ENCODE results near the gene C19orf38. TPM values are rescaled to one million over a fixed set of nuclear protein-coding genes. Genes with fewer than 3 reads are reported as not detected.

The C19orf38 gene
- total and polyA plus RNA-seq, 9 of the 15 experiments (the other 6 are each of a cell fraction or from before 2014, with no cell fraction given) = 0.14 to 0.18 TPM; not detected in 7

- TF ChIP-seq RAD21 (CRISPR knock-in tag; conservative IDR thresholded peaks at IDR 0.05 in 1 of 2, IDR thresholded peaks at IDR 0.05 in 1 of 2) (peak in 1 of 2 experiments; percentile 23; a peak in 2 of 4 replicates), FOXJ3 (CRISPR knock-in tag; IDR thresholded peaks at IDR 0.05) (no peak), NCOA1 (IDR thresholded peaks at IDR 0.05; ENCODE audit: low read depth) (no peak), ZNF347 (CRISPR knock-in tag; IDR thresholded peaks at IDR 0.05; ENCODE audit: low read depth) (peak; percentile 47; the same call in 1 of the 2 replicates), NRF1 (conservative IDR thresholded peaks at IDR 0.05 in 1 of 2, IDR thresholded peaks at IDR 0.05 in 1 of 2) (peak; percentile 61 to 72), ZNF76 (CRISPR knock-in tag; IDR thresholded peaks at IDR 0.05; ENCODE audit: borderline replicate concordance) (no peak), ZNF121 (CRISPR knock-in tag; conservative IDR thresholded peaks at IDR 0.05) (no peak), ZNF407 (IDR thresholded peaks at IDR 0.05; ENCODE audit: low read depth) (no peak), TRIM25 (IDR thresholded peaks at IDR 0.05; ENCODE audit: borderline replicate concordance) (no peak), KDM4B (IDR thresholded peaks at IDR 0.05; ENCODE audit: borderline replicate concordance in 2 of 2, low read depth in 1 of 2) (peak in 1 of 2 experiments; percentile 75; a peak in 1 of 4 replicates), TAF7 (tag; IDR thresholded peaks at IDR 0.05) (peak; percentile 76), GATAD2B (IDR thresholded peaks at IDR 0.05; ENCODE audit: borderline replicate concordance) (no peak; the same call in 1 of the 2 replicates), ATF7 (IDR thresholded peaks at IDR 0.05) (peak; percentile 83; the same call in 1 of the 2 replicates), ZFP91 (CRISPR knock-in tag; IDR thresholded peaks at IDR 0.05) (peak; percentile 99), NFIC (IDR thresholded peaks at IDR 0.05) (no peak)
Observed at GRCh38 chr19:10835754-10836478, 12.3 kb upstream of the C19orf38 start, which contains the start of gene TMED1 (continued).

All from K562 (cell line).